Smooth muscle cell (in vitro differentiated cells): ENCODE data around the gene FLYWCH2. TPM values are rescaled to one million over a fixed set of nuclear protein-coding genes. Genes with fewer than 3 reads are reported as not detected.
A peak's percentile ranks its signal among the peaks of the same experiment; 100 is the strongest.

ENCODE experiments used
- DNase-seq: peaks from one replicate; lab custom pipeline; 2025; ENCODE audit not compliant: unreplicated experiment; lab: John Stamatoyannopoulos, UW
- H2AFZ ChIP-seq: fragments of 200-600 bp; sonication (generic); 2 replicates; pipeline ENCODE4 v1.6.0; 2016; ENCODE audit warnings: antibody characterized with exemption, low read depth, mild to moderate bottlenecking
- H3F3A ChIP-seq: fragments of 200-600 bp; sonication (generic); 2 replicates; pipeline ENCODE4 v1.6.0; 2017; ENCODE audit warnings: antibody characterized with exemption, low read depth
- H3K27ac ChIP-seq: fragments of 200-600 bp; sonication (generic); 2 replicates; pipeline ENCODE4 v1.5.1; 2016; ENCODE audit warnings: low read depth, mild to moderate bottlenecking
- H3K27me3 ChIP-seq: fragments of 200-600 bp; sonication (generic); 2 replicates; pipeline ENCODE4 v1.6.1; 2016; ENCODE audit warnings: low read depth, mild to moderate bottlenecking
- H3K36me3 ChIP-seq: fragments of 200-600 bp; sonication (generic); 2 replicates; pipeline ENCODE4 v1.5.1; 2016; ENCODE audit warnings: low read depth
- H3K4me1 ChIP-seq: fragments of 200-600 bp; sonication (generic); 2 replicates; pipeline ENCODE4 v1.5.1; 2016; ENCODE audit warnings: low read depth
- H3K4me2 ChIP-seq: fragments of 200-600 bp; sonication (generic); 2 replicates; pipeline ENCODE4 v1.6.0; 2016; ENCODE audit warnings: mild to moderate bottlenecking
- H3K4me3 ChIP-seq: fragments of 200-600 bp; sonication (generic); 2 replicates; pipeline ENCODE4 v1.5.1; 2016; ENCODE audit warnings: mild to moderate bottlenecking
- H3K79me2 ChIP-seq: fragments of 200-600 bp; sonication (generic); 2 replicates; pipeline ENCODE4 v1.6.0; 2016; ENCODE audit warnings: low read depth, mild to moderate bottlenecking
- H3K9ac ChIP-seq: fragments of 200-600 bp; sonication (generic); 2 replicates; pipeline ENCODE4 v1.6.0; 2016; ENCODE audit warnings: low read depth
- H3K9me3 ChIP-seq: fragments of 200-600 bp; sonication (generic); replicated peaks from 2 replicates; pipeline ENCODE4 v1.5.1; 2016; ENCODE audit warnings: low read depth
- H4K20me1 ChIP-seq: fragments of 200-600 bp; sonication (generic); 2 replicates; pipeline ENCODE4 v1.6.0; 2016; ENCODE audit warnings: low read depth
- CTCF ChIP-seq: fragments of 200-600 bp; sonication (generic); IDR thresholded peaks from 2 replicates; pipeline ENCODE4 v1.5.1; 2017; ENCODE audit warnings: borderline replicate concordance, mild to moderate bottlenecking, antibody characterized with exemption; ENCODE audit not compliant: insufficient read depth, poor library complexity, severe bottlenecking
- WGBS: methylation state at CpG from one replicate; pipeline ENCODE4 v1.1.7; 2016; ENCODE audit warnings: low lambda C conversion rate; 5-methylcytosine and 5-hydroxymethylcytosine counted together
- polyA plus RNA-seq: library from polyadenylated mRNA; unstranded; fragments of >200 nt; fragmentation: Nextera tagmentation; extraction: Ambion mirVana; gene quantifications from 2 replicates; pipeline ENCODE4 v1.2.1, GENCODE V29; 2016
- total RNA-seq: library from RNA; depleted of rRNA; stranded (reverse); fragments of >200 nt; gene quantifications from 2 replicates; pipeline ENCODE4 v1.2.3, GENCODE V29; 2014

The FLYWCH2 gene
- total and polyA plus RNA-seq, 2 experiments from 2014 or later = 31.7 to 52.7 TPM

GRCh38 chr16:2855536-2855935 is 27.5 kb upstream of the FLYWCH2 start:
- WGBS = 95% methylated on average over 6 of the region's 6 CpGs
- Histone ChIP-seq H3K4me3 (no peak overlapping the region), H3K27ac (no peak overlapping the region), H3K36me3 (no peaks in the 10 kb centered on the region), H3F3A (no peaks in the 10 kb centered on the region), H4K20me1 (no peaks in the 10 kb centered on the region), H3K4me2 (no peak overlapping the region), H3K9ac (no peak overlapping the region), H3K79me2 (no peaks in the 10 kb centered on the region), H3K4me1 (no peaks in the 10 kb centered on the region), H3K9me3 (no peaks in the 10 kb centered on the region), H3K27me3 (peaks cover 20% of the 10 kb centered on the region), H2AFZ (no peak overlapping the region)
- no peak for DNase-seq
- no peak for TF ChIP-seq CTCF

- no peaks in the 10 kb centered on the region for H3K79me2 ChIP-seq
- no peak overlapping the region for H3K4me3 ChIP-seq
- H3K4me1 ChIP-seq = no peaks in the 10 kb centered on the region
- peaks cover 20% of the 10 kb centered on the region for H3K27me3 ChIP-seq
- H3K36me3 ChIP-seq = no peaks in the 10 kb centered on the region
- DNase-seq = no peak
- H3K9ac ChIP-seq = no peak overlapping the region
- no peak overlapping the region for H3K4me2 ChIP-seq
- no peaks in the 10 kb centered on the region for H3F3A ChIP-seq
- no peaks in the 10 kb centered on the region for H4K20me1 ChIP-seq
- no peak overlapping the region for H2AFZ ChIP-seq
- no peaks in the 10 kb centered on the region for H3K9me3 ChIP-seq
- WGBS = 93% methylated on average over 13 of the region's 14 CpGs
- TF ChIP-seq CTCF = no peak
- H3K27ac ChIP-seq = no peak overlapping the region
Measured at GRCh38 chr16:2856061-2856670, 26.8 kb upstream of the FLYWCH2 start.

- H3K79me2 ChIP-seq = no peaks in the 10 kb centered on the region
- no peaks in the 10 kb centered on the region for H3K9me3 ChIP-seq
- no peak overlapping the region for H2AFZ ChIP-seq
- no peaks in the 10 kb centered on the region for H3K36me3 ChIP-seq
- peaks cover 20% of the 10 kb centered on the region for H3K27me3 ChIP-seq
- H3K27ac ChIP-seq = no peak overlapping the region
- H3K4me3 ChIP-seq = peak overlapping the region; percentile 44
- no peaks in the 10 kb centered on the region for H3K4me1 ChIP-seq
- 92% methylated on average over 24 of the region's 24 CpGs for WGBS
- H4K20me1 ChIP-seq = no peaks in the 10 kb centered on the region
- no peak overlapping the region for H3K4me2 ChIP-seq
- DNase-seq = no peak
- H3K9ac ChIP-seq = no peak overlapping the region
- no peaks in the 10 kb centered on the region for H3F3A ChIP-seq
- TF ChIP-seq CTCF = no peak
Measured at GRCh38 chr16:2856686-2857450, 26.1 kb upstream of the FLYWCH2 start.
